Stomach (tissue), 9 donors: ENCODE measurements around the gene TMPRSS3. TPM values are rescaled to one million over a fixed set of nuclear protein-coding genes. Genes with fewer than 3 reads are reported as not detected.
A peak's percentile ranks its signal among the peaks of the same experiment; 100 is the strongest.

Experiments
- DNase-seq, 2 donors: peaks; one replicate each; pipeline versions ENCODE4 v3.0.0 to v3.0.0-alpha.2; 2013 to 2019
- H3K27ac ChIP-seq, 5 donors: fragments of 200-600 bp in 4 of 5; sonication (generic) in 4 of 5; one replicate each; pipeline ENCODE4 v1.5.1; 2013 to 2019; ENCODE audit warnings: mild to moderate bottlenecking in 1 of 5, moderate library complexity in 1 of 5
- H3K27me3 ChIP-seq, 3 donors: fragments of 200-600 bp; sonication (generic); one replicate each; pipeline ENCODE4 v1.5.1; 2017 to 2019; ENCODE audit warnings: mixed run types in 1 of 3
- H3K36me3 ChIP-seq, 4 donors: fragments of 200-600 bp; sonication (generic); 1 replicate in 3 of 4; 2 replicates in 1 of 4; pipeline ENCODE4 v1.5.1; 2016 to 2019
- H3K4me1 ChIP-seq, 4 donors: fragments of 200-600 bp; sonication (generic); one replicate each; pipeline ENCODE4 v1.5.1; 2016 to 2019
- H3K4me3 ChIP-seq, 4 donors: fragments of 200-600 bp; sonication (generic) in 3 of 4; one replicate each; pipeline ENCODE4 v1.5.1; 2016 to 2019; ENCODE audit warnings: mild to moderate bottlenecking in 1 of 4
- H3K9me3 ChIP-seq, 4 donors: fragments of 200-600 bp; sonication (generic); one replicate each; pipeline ENCODE4 v1.5.1; 2016 to 2019
- CTCF ChIP-seq, 7 experiments: fragments of 450-650 bp in 4 of 7; fragments of 200-600 bp in 3 of 7; sonication (generic) in 3 of 7; IDR thresholded peaks; one replicate each; pipeline ENCODE4 v1.5.1; 2016 to 2019; ENCODE audit warnings: antibody characterized with exemption in 7 of 7, control low read depth in 2 of 7, mild to moderate bottlenecking in 1 of 7
- EP300 ChIP-seq: sonication (generic); formaldehyde crosslinking; IDR thresholded peaks from one replicate; pipeline ENCODE4 v1.6.1; 2017; ENCODE audit warnings: antibody characterized with exemption
- POLR2A ChIP-seq, 4 donors: fragments of 450-650 bp; IDR thresholded peaks; one replicate each; pipeline ENCODE4 v1.6.1; 2016; ENCODE audit warnings: antibody characterized with exemption in 4 of 4, control low read depth in 2 of 4, mild to moderate bottlenecking in 1 of 4, moderate library complexity in 1 of 4
- POLR2AphosphoS5 ChIP-seq, 3 donors: sonication (generic); formaldehyde crosslinking; IDR thresholded peaks; one replicate each; pipeline ENCODE4 v1.6.1; 2016; ENCODE audit warnings: antibody characterized with exemption in 3 of 3
- WGBS, 5 donors: extraction: QIAGEN DNeasy Blood & Tissue Kit in 3 of 5; methylation state at CpG; one replicate each; pipeline versions ENCODE4 v1.1.5 to v1.1.7; 2013 to 2018; 5-methylcytosine and 5-hydroxymethylcytosine counted together
- intact Hi-C: fragments of 100-400 bp; cut with DNase I; formaldehyde crosslinking; loops from one replicate; pipeline ENCODE4 v1.15.1; 2023; ENCODE audit warnings: low total_unique reads
- polyA plus RNA-seq, 3 donors: library from polyadenylated mRNA; stranded (reverse); fragments of 200-250 nt; gene quantifications; one replicate each; pipeline ENCODE4 v1.2.3, GENCODE V29; 2013
- total RNA-seq, 5 donors: library from RNA; depleted of rRNA; stranded (reverse); fragments of >200 nt; gene quantifications; one replicate each; pipeline versions ENCODE4 v1.1.0 to v1.2.3, GENCODE V29; 2014 to 2016
- donor health status: healthy with polysubstance abuse.
- donor health status: Bipolar disorder and iron deficiency.
- donor health status: healthy.

The TMPRSS3 gene
- total and polyA plus RNA-seq, 8 donors: 0.45 to 37.9 (median 3.9) TPM; not detected in 1

DNA sequence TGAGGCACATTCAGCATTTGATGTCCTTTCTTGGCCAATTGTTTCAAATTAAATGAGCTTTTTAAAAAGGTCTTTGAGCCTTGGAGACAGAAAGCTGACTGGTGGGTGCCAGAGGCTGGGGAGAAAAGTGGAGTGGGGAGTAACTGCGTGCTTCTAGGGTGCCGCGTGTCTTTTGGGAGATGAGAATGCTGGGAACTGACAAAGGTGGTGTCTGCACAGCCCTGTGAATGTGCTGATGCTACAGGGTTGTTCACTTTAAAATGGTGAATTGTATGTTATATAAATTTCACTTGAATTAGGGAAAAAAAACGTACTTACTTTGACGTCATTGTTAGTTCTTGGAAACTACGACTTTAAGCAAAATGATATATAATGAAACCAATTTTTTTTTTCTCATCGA, 21.4 kb downstream of the TMPRSS3 start:
- peaks cover 0 to 65% (median 0%) of the 10 kb centered on the region in 3 donors for H3K27me3 ChIP-seq
- no peaks in the 10 kb centered on the region for H3K9me3 ChIP-seq
- DNase-seq: no peak
- no peak overlapping the region for H3K4me3 ChIP-seq
- no peak for TF ChIP-seq POLR2AphosphoS5 (IDR thresholded peaks at IDR 0.05)
- TF ChIP-seq EP300: no peak
- no peak for TF ChIP-seq POLR2A (IDR thresholded peaks at IDR 0.05)
- no peak for TF ChIP-seq CTCF (IDR thresholded peaks at IDR 0.05)
- H3K4me1 ChIP-seq: peaks cover 13 to 28% (median 19%) of the 10 kb centered on the region in 4 donors
- intact Hi-C loops: no loop called here
- 73 to 88% (median 83%) methylated on average over 7 of the region's 7 CpGs for WGBS, 5 donors
- H3K27ac ChIP-seq: peak overlapping the region in 1 of 5 donors; percentile 82
- peaks cover 0 to 4% (median 0%) of the 10 kb centered on the region in 4 donors for H3K36me3 ChIP-seq

DNA sequence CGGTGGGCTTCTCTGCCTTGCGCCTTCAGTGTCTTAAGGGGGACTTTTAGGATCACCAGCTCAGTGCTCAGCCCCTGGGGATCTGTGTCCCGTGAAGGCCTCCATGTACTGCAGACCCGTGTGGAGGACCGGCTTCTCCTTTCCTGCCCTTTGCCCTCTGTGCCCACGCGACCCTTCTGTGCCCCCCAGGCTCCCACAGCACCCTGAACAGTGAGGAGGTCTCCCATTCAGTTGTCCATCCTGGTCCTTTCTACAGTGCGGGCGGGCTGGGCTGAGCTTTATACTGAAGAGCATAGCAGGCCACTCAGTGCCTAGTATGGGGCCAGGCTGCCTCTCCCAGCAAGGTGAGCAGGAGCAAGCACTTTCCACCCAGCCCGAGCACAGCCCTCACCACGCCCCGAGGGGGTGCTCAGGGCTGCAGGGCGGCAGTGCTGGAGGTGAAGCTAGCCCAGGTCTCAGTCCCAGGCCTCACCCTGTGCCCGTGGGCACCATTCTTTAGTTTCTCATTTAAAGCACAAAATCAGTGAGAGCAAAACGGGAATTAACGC, 21.9 kb downstream of the TMPRSS3 start:
- Histone ChIP-seq H3K9me3 (no peaks in the 10 kb centered on the region), H3K27ac (peak overlapping the region in 1 of 5 donors; percentile 14), H3K36me3 (peaks cover 0 to 4% (median 0%) of the 10 kb centered on the region in 4 donors), H3K4me1 (peaks cover 13 to 28% (median 19%) of the 10 kb centered on the region in 4 donors), H3K4me3 (no peak overlapping the region), H3K27me3 (peaks cover 0 to 65% (median 0%) of the 10 kb centered on the region in 3 donors)
- intact Hi-C loops: no loop called here
- no peak for DNase-seq
- TF ChIP-seq CTCF (IDR thresholded peaks at IDR 0.05) (no peak), EP300 (no peak), POLR2AphosphoS5 (IDR thresholded peaks at IDR 0.05) (no peak), POLR2A (IDR thresholded peaks at IDR 0.05) (no peak)
- 80 to 93% (median 88%) methylated on average over 11 to 16 of the region's 16 CpGs for WGBS, 5 donors

DNA sequence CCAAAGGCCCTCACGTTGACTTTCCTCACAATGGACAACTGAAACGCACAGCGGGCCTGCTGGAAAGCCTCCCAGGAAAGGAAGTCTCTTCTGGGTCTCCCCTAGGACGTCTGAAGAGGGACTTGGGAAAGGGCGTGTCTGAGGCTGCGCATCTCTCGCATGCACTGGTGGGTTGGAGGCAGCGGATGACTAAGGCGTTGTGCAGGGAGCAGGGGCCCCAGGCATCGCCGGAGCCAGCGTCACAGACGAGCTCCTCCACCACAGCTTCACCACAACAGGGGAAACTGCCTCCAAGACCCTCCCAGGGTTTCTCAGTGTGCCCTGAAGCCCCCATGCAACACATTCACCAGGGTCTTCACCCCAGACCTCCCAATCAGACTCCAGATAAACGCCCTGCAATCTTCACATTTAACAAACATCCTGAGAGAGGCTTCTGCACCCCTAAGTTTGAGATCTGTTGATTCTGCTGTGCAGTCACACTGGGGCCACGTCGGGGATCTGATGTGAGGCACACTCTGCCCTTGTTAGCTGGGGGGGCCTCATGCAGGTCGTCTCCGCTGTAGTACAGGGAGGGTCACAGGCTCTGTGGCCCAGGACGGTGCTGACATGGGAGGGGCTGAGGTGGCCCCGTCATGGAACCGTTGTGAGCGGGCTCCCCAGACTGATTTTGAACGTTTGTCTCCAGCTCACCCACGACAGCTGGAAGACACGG, 22.5 kb downstream of the TMPRSS3 start:
- intact Hi-C loops: no loop called here
- H3K9me3 ChIP-seq: no peaks in the 10 kb centered on the region
- 78 to 87% (median 83%) methylated on average over 21 to 25 of the region's 25 CpGs for WGBS, 5 donors
- peaks cover 0 to 4% (median 0%) of the 10 kb centered on the region in 4 donors for H3K36me3 ChIP-seq
- peaks cover 13 to 28% (median 19%) of the 10 kb centered on the region in 4 donors for H3K4me1 ChIP-seq
- no peak for DNase-seq
- H3K27ac ChIP-seq: no peak overlapping the region
- no peak overlapping the region for H3K4me3 ChIP-seq
- TF ChIP-seq EP300 (no peak), POLR2AphosphoS5 (IDR thresholded peaks at IDR 0.05) (no peak), POLR2A (IDR thresholded peaks at IDR 0.05) (no peak), CTCF (IDR thresholded peaks at IDR 0.05) (no peak)
- peaks cover 0 to 65% (median 0%) of the 10 kb centered on the region in 3 donors for H3K27me3 ChIP-seq

DNA sequence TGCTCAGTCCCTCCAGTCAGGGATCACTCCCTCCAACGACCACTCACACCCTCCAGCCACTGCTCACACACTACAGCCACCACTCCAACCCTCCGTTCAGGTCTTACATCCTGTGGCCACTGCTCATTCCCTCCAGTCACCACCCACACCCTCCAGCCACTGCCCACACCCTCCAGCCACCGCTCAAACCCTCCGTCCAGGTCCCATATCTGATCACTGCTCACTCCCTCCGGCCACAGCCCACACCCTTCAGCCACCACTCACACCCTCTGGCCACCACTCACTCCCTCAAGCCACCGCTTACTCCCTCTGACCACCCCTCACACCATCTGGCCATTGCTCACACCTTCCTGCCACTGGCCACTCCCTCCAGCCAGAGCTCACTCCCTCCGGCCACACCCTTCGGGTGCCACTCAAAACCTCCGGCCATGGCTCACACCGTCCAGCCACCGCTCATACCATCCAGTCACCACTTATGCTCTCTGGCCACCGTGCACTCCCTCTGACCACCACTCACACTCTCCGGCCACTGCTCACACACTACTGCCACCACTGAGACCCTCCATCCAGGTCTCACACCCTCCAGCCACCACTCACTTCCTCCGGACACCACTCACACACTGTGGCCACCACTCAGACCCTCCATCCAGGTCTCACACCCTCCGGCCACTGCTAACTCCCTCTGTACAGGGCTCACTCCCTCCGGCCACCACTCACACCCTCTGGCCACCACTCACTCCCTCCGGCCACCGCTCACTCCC, 24.8 kb downstream of the TMPRSS3 start:
- TF ChIP-seq POLR2A (IDR thresholded peaks at IDR 0.05) (no peak), EP300 (no peak), POLR2AphosphoS5 (IDR thresholded peaks at IDR 0.05) (no peak), CTCF (IDR thresholded peaks at IDR 0.05) (no peak)

More for the DNA sequence above, 24.8 kb downstream of the TMPRSS3 start:
- intact Hi-C loops: no loop called here
- DNase-seq: peak in 1 of 2 donors; percentile 52
- peak overlapping the region in 3 of 5 donors; percentile 20 to 48 (median 46) for H3K27ac ChIP-seq
- peaks cover 12 to 27% (median 17%) of the 10 kb centered on the region in 4 donors for H3K4me1 ChIP-seq
- H3K9me3 ChIP-seq: no peaks in the 10 kb centered on the region
- peaks cover 0 to 51% (median 0%) of the 10 kb centered on the region in 3 donors for H3K27me3 ChIP-seq
- 75 to 86% (median 80%) methylated on average over 18 of the region's 18 CpGs for WGBS, 5 donors
- H3K36me3 ChIP-seq: peaks cover 0 to 4% (median 0%) of the 10 kb centered on the region in 4 donors
- no peak overlapping the region for H3K4me3 ChIP-seq
